AG09309 (cell line): ENCODE data around the gene IDH3A.

Experiments used
- DNase-seq: peaks from one replicate; pipeline ENCODE4 v3.0.0-alpha.2; 2010; ENCODE audit warnings: low read depth
- H3K4me3 ChIP-seq: 2 replicates; pipeline ENCODE4 v1.5.1; 2011; ENCODE audit warnings: mild to moderate bottlenecking, low read depth, low read length, moderate library complexity; ENCODE audit not compliant: control insufficient read depth
- CTCF ChIP-seq: IDR thresholded peaks from 2 replicates; pipeline ENCODE4 v1.5.1; 2011; ENCODE audit warnings: mild to moderate bottlenecking, low read depth, low read length, inconsistent platforms; ENCODE audit not compliant: insufficient read depth, control insufficient read depth; ENCODE audit errors: missing control alignments

Gene IDH3A

GRCh38 chr15:78104119-78104479, 45.1 kb upstream of the IDH3A start:
- H3K4me3 ChIP-seq: no peak overlapping the region
- no peak for TF ChIP-seq CTCF
- DNase-seq: no peak

- DNase-seq: no peak
- TF ChIP-seq CTCF: no peak
- no peak overlapping the region for H3K4me3 ChIP-seq
These were observed 44.3 kb upstream of the IDH3A start for GRCh38 chr15:78104566-78105475.

- no peak overlapping the region for H3K4me3 ChIP-seq
- no peak for DNase-seq
- TF ChIP-seq CTCF: no peak
These were observed 43.5 kb upstream of the IDH3A start for GRCh38 chr15:78105476-78106241.

GRCh38 chr15:78107471-78107870, 41.7 kb upstream of the IDH3A start:
- H3K4me3 ChIP-seq: no peak overlapping the region
- DNase-seq: no peak
- TF ChIP-seq CTCF: no peak

- DNase-seq: peak; percentile 44
- no peak overlapping the region for H3K4me3 ChIP-seq
- peak; percentile 98 for TF ChIP-seq CTCF
These were observed 40.7 kb upstream of the IDH3A start for GRCh38 chr15:78108300-78109084.

- H3K4me3 ChIP-seq: no peak overlapping the region
- TF ChIP-seq CTCF: no peak
- no peak for DNase-seq
These were observed 40.0 kb upstream of the IDH3A start for GRCh38 chr15:78109156-78109555.
